Measurements from ENCODE around the gene SDHB.

DNA sequence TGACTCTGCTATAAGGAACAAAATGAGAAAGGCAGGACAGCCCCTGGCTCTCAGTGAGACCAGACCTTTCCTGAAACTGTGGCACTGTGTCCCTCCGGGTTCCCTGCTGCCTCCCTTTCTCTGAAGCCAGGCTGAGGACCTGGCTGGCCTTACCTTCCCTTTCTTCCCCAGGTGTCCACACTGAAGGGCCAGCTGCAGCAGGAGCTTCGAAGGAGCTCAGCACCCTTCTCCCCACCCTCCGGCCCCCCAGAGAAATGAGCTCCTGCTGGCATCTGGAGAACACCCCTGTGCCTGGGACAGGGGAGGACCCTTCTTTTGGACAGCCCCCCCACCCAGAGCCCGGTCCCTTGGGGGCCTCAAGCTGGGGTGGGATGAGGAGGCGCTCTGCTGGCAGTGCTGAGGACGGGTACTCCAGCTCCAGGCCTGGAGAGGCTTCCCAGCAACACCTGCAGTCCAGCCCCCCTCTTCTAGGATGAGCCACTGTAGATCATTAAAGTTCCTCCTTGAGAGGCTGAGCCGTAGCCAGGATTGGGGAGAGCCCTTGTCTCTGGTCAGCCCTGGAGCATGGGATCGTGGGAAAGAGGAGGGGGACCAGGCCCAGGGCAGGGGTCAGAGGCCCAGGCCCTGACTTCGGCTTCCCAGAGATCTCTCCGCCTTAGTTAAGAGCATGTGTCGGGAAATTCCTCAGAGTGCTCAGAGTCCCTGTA lies 81.5 kb downstream of the SDHB start:
- TF ChIP-seq, protein P1, sequence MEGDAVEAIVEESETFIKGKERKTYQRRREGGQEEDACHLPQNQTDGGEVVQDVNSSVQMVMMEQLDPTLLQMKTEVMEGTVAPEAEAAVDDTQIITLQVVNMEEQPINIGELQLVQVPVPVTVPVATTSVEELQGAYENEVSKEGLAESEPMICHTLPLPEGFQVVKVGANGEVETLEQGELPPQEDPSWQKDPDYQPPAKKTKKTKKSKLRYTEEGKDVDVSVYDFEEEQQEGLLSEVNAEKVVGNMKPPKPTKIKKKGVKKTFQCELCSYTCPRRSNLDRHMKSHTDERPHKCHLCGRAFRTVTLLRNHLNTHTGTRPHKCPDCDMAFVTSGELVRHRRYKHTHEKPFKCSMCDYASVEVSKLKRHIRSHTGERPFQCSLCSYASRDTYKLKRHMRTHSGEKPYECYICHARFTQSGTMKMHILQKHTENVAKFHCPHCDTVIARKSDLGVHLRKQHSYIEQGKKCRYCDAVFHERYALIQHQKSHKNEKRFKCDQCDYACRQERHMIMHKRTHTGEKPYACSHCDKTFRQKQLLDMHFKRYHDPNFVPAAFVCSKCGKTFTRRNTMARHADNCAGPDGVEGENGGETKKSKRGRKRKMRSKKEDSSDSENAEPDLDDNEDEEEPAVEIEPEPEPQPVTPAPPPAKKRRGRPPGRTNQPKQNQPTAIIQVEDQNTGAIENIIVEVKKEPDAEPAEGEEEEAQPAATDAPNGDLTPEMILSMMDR (IDR thresholded peaks at IDR 0.05; ENCODE audit: low read length): no peak
- TF ChIP-seq EZH2 (IDR thresholded peaks at IDR 0.05; ENCODE audit: borderline replicate concordance, low read length): no peak
